ENCODE measurements around the gene WASHC4.
"Not testable (repeated sequence)": the region's sequence is repeated elsewhere in the genome, so short reads cannot be mapped to it uniquely, and the experiment has no call there.

GRCh38 chr12:105183976-105184375 lies 76.4 kb downstream of the WASHC4 start:
- TF ChIP-seq CTCF, POLR2A (IDR thresholded peaks at IDR 0.05): not testable (repeated sequence)
